ENCODE measurements around the gene CRYM.
A peak's percentile ranks its signal among the peaks of the same experiment; 100 is the strongest.
"Not testable (repeated sequence)": the region's sequence is repeated elsewhere in the genome, so short reads cannot be mapped to it uniquely, and the experiment has no call there.

CRYM gene

DNA sequence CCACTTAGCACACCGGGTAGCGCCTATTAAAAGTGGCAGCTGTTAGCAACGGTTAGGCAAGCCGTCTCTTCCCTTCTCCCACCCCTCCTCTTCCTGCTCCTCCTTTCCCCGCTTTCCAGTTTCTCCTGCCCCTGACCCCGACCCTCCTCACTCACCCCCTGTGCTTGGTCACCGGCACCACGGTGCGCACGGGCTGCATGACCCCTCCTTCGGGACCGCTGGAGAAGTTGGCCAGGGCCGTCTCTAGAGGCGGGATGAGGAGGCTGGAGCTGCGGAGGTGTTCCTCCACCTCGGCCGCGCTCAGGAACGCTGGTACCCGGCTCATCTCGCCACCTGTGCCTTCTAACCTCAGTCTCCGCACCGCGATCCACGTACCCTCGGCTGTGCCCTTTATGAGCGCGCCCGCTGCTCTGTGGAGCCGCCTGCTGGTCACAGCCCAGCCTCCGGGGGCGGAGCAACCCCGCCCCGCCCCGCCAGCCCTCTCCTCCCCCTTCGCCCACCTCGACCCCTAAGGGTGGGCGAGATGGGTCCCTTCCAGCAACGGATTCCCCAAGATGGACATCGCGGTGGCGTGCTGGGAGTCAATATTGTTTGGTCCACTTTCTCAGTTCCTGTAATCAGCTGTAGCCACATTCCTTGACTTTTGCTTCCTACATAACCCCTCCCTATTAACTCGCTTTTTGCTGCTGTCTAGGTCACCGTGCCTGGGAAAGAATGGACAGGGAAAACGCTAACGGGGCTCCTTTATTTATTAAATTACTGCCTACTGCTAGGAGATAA is at the start of gene CRYM:
Gene CRYM (minus strand): TSS at position 364 of the 780 bp plus-strand sequence. CDS start 39 bp downstream, at position 325.
- DNase-seq (ENCODE audit: low read depth), result no peak

DNA sequence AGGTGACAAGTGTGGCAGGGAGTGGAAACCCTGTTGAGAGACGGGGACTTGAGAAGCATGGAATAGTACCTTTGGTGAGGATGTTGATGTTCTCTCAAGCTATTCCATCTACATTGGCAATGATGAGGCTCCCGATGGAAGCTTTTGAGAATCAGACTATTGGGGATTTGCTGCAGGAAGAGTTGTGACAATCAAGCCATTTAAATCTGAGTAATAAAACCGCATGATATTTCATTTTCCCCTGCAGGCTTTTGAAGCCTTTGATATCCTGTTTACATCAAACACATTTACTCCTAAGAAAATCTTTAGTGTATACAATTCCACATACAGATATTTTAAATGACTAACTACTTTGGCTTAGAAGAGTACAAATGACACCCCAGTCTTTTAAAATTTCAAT is 49.0 kb upstream of the CRYM start:
- no peak for DNase-seq (ENCODE audit: low read depth)

DNA sequence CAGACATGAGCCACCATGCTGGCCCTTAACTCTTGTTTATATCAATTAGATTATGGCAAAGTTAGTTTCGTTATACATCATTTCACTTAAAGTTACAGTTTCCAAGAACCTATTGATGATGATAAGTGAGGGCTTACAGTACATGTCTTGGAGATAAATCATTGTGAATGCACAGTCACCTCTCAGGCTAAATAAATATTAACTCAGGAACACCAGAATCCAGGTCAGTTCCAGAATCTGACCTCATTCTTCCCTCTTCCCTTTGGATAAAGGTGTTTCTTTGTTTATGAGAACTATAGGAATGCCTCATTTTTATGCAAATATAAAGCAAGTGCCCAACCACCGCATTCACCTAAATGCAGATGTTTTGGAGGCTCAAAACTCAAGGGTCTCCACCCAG is 48.4 kb upstream of the CRYM start:
- no peak for DNase-seq (ENCODE audit: low read depth)

DNA sequence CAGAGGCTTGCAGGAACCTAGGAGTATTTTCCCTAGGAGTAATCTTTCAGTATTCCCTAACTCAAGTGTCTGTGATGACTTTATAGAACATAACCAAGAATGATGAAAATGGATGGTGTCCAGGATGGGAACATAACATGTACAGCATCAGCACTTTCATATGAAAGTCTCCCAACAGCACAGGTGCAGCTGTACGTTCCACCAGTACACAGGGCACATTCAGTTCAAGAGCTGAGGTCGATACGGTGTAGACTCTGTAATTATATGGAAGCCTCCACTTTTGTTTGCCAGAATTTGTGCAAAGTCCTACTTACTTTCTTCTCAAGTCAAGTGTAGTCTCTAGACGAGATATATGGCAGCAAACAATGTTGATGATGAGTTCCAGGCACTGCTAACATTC is 46.2 kb upstream of the CRYM start:
- DNase-seq (ENCODE audit: low read depth), result no peak

DNA sequence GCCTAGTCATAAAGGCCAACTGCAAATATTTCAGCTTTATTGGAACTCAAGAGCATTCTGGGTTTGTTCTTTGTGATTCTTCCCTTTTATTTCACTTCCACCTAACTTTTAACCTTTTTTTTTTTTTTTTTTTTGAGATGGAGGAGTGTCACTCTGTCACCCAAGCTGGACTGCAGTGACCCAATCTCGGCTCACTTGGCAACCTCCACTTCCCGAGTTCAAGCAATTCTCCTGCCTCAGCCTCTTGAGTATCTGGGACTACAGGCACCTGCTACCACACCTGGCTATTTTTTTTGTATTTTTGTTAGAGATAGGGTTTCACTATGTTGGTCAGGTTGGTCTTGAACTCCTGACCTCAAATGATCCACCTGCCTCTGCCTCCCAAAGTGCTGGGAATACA is 44.2 kb upstream of the CRYM start:
- not testable (repeated sequence) for DNase-seq (ENCODE audit: low read depth)

DNA sequence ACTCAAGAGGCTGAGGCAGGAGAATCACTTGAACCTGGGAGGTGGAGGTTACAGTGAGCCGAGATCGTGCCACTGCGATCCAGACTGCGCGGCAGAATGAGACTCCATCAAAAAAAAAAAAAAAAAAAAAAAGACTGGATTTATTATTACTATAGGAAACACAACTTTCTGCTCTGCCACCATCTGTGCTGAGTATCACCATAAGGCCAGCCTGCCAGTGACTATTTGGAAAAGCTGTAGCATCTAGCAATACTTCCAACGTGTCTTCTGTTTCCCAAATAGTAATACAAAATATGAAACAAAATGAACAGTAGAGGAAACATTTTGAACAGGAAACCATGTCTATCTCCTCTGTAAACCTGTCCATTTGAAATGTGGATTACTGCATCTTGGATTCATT is 43.6 kb upstream of the CRYM start:
- DNase-seq (ENCODE audit: low read depth), result no peak

DNA sequence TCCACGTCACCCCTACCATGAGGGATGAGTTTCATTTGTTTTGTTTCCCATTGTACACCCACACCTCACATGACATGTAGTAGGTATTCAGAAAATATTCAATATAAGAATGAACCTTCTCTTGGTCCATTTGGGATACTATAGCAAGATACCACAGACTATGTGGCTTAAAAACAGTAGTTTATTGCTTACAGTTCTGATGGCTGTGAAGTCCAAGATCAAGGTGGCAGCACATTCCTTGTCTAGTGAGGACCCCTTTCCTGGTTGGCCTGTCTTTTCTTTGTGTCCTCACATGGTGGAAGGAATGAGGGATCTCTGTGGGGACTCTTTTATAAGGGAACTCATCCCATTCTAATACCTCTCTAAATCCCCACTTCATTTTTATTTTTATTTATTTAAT is 36.2 kb upstream of the CRYM start:
- DNase-seq (ENCODE audit: low read depth), result no peak

DNA sequence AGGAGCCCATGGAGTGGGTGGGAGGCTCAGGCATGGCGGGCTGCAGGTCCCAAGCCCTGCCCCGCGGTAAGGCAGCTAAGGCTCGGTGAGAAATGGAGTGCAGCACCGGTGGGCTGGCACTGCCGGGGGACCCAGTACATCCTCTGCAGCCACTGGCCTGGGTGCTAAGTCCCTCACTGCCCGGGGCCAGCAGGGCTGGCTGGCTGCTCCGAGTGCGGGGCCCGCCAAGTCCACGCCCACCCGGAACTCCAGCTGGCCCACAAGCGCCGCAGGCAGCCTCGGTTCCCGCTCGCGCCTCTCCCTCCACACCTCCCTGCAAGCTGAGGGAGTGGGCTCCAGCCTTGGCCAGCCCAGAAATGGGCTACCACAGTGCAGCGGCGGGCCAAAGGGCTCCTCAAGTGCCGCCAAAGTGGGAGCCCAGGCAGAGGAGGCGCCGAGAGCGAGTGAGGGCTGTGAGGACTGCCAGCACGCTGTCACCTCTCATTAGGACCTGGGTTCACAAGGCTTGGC is 34.8 kb upstream of the CRYM start:
- not testable (repeated sequence) for DNase-seq (ENCODE audit: low read depth)

DNA sequence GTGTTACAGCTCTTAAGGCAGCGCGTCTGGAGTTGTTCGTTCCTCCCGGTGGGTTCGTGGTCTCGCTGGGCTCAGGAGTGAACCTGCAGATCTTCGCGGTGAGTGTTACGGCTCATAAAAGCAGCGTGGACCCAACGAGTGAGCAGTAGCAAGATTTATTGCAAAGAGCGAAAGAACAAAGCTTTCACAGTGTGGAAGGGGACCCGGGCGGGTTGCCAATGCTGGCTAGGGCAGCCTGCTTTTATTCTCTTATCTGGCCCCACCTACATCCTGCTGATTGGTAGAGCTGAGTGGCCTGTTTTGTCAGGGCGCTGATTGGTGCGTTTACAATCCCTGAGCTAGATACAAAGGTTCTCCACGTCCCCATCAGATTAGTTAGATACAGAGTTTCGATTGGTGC is 34.0 kb upstream of the CRYM start:
- DNase-seq (ENCODE audit: low read depth), result not testable (repeated sequence)

DNA sequence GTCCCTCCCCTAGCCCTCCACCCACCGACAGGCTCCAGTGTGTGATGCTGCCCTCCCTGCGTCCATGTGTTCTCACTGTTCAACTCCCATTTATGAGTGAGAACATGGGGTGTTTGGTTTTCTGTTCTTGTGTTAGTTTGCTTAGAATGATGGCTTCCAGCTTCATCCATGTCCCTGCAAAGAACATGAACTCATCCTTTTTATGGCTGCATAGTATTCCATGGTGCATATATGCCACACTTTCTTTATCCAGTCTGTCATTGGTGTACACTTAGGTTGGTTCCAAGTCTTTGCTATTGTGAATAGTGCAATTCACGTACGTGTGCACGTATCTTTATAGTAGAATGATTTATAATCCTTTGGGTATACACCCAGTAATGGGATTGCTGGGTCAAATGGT is 28.6 kb upstream of the CRYM start:
- DNase-seq (ENCODE audit: low read depth), result not testable (repeated sequence)

DNA sequence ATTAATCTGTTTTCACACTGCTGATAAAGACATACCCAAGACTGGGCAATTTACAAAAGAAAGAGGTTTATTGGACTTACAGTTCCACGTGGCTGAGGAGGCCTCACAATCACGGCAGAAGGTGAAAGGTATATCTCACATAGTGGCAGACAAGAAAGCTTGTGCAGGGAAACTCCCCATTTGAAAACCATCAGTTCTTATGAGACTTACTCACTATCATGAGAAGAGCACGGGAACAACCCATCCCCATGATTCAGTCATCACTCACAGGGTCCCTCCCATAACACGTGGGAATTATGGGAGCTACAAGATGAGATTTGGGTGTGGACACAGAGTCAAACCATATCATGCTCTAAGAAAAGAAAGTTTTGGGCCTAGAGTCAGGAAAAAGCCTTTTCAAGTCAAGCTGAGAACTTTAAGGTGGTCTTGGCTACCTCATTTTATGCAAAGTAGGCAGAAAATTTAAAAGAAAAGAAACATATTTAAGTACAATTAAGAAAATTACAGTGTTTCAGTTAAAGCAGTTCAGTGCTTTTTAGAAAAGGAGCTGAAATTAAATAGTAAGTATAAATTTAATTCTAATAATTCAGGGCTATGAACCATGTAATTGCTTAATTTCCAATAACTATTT is 24.9 kb upstream of the CRYM start:
- no peak for DNase-seq (ENCODE audit: low read depth)

DNA sequence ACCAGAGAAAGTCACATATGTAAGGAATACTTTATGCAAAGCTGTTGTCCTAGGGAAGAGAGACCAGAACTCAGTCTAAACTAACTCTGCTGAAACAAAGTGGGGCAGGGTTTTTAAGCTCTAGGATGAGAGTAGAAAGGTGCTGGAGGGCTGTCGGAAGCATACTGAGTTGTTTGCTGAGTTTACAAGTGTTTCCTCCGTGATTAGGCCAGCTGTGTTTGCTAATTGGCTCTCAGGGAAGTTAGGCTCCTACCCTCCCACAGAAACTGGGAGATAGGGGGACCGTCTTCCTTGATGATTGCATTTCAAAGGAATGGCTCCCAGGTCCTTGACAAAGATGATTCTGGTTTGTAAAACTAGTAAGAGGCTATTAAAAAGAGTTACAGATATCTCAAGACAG is 24.4 kb upstream of the CRYM start:
- DNase-seq (ENCODE audit: low read depth), result no peak

DNA sequence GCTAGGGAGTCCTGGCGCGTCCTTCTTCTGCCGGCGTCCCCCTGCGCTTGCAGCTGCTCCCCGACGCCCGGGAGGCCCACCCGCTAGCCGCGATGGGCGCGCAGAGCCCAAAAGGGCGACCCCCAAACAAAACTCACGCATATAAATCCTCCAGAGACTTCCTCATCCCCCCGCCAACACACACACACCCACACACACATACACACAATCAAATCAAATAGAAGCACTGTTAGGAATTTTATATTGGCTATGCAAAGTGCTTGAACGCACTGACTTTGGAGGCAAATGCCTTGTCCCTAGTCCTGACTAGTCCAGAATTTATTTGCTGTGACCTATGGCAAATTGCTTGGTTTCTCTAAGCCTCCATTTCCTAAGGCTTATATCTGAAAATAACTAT is 23.8 kb upstream of the CRYM start:
- no peak for DNase-seq (ENCODE audit: low read depth)

DNA sequence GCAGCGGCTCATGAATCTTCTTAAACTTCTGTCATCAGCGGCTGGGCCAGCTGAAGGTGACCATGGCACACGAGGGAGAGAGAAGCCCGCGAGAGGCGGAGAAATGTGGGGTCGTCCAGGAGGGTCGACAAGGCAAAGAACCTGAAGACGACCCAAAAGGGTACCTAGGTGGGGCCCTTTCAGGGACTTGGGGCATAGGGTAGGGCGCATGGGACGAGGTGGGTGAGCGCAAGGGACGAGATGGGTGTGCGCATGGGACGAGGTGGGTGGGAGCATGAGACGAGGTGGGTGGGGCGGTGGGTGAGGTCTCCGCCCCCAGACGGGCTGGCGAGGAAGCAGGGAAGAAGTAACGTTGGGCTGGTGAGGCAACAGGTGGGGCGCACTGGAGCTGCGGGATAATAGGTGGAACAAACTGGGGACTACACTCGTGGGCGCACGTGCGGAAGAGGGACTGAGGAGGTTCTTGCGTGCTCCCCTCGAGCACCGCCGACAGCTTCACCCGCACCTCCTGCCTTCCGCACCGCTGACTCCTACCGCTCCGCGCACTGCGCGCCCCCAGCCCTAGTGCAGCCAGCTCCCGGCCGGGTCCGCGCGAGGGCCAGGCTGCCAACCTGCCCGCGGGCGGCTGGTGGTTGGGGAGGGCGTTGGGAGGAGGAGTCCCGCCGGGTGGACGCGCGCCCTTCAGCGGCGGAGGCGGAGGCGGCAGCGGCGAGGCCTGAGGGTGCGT is 23.2 kb upstream of the CRYM start:
- DNase-seq (ENCODE audit: low read depth), result peak; percentile 68

DNA sequence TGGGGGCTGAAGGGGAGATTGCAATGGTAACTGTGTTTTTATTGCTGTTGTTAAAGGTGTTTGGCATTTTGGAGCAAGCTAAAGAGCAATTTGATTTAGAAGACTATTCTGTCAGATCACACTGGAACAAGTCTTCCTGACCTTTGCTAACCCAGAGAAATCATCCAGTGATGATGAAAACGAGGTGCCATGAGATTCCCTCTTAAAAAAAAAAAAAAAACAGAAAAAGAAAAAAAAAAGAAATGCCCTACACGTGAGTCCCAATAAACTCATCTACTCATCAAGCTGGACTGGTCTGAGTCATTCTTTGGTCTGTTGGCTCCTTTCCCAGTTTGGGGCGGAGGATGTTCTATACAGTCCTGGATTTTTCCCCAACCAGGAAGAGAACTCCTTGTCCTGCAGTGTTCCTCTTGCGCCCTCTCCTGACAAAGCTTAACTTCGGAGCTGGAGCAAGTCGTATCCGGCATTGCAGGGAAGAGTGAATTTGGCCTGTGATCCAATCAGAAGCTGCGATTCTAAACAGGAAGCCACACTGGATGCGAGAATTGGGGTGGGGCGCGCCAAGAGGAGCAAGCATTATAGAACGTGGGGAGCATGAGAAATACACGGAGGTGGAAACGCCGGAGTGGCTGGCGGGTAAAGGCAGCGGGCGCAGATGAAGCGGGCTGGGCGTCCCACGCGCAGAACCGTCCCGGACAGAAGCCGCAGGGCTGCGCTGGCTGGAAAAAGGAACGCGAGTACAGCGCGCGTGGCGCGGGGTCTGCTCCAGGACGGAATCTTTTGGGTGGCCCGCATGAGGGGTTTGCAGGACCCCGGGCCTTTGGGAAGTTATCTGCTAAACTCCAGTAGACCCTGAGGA is 22.4 kb upstream of the CRYM start:
- DNase-seq (ENCODE audit: low read depth), result peak; percentile 96

DNA sequence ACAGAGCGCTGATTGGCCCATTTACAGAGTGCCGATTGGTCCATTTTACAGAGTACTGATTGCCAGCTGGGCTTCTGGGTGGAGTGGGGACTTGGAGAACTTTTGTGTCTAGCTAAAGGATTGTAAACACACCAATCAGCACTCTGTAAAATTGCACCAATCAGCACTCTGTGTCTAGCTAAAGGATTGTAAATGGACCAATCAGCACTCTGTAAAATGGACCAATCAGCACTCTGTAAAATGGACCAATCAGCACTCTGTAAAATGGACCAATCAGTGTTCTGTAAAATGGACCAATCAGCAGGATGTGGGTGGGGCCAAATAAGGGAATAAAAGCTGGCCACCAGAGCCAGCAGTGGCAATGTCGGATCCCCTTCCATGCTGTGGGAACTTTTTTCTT is 11.7 kb upstream of the CRYM start:
- DNase-seq (ENCODE audit: low read depth), result not testable (repeated sequence)

DNA sequence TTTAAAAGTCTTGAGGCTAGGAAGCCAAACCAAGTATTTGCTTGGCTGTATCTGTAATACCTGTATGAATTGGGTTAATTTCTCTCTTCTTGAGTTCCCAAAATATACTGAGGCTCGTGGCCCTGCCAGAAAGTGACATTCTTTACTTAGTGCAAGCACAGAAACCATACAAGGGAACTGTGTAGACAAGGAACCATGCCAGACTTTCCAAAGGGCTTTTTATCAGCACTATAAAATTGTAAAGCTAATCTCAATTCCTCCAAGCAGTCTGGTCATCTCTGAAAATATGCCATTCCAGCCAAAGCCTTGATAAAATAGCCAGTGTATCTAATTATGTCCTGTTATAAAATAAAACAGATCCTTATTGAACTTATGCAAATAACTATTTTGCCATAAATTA is 7.2 kb upstream of the CRYM start:
- DNase-seq (ENCODE audit: low read depth), result no peak

DNA sequence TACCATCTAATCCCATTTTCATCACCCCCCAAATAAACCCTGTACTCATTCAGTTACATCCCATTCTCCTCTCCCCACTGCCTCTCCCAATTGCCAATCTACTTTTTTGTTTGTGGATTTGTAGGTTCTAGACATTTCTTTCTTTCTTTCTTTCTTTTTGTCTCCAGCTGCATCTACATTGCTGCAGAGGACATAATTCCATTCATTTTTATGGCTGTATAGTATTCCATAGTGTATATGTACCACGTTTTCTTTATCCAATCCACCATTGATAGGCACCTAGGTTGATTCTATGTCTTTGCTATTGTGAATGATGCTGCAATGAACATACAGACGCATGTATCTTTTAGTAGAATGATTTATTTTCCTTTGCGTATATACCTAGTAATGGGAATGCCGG is 6.3 kb upstream of the CRYM start:
- no peak for DNase-seq (ENCODE audit: low read depth)

DNA sequence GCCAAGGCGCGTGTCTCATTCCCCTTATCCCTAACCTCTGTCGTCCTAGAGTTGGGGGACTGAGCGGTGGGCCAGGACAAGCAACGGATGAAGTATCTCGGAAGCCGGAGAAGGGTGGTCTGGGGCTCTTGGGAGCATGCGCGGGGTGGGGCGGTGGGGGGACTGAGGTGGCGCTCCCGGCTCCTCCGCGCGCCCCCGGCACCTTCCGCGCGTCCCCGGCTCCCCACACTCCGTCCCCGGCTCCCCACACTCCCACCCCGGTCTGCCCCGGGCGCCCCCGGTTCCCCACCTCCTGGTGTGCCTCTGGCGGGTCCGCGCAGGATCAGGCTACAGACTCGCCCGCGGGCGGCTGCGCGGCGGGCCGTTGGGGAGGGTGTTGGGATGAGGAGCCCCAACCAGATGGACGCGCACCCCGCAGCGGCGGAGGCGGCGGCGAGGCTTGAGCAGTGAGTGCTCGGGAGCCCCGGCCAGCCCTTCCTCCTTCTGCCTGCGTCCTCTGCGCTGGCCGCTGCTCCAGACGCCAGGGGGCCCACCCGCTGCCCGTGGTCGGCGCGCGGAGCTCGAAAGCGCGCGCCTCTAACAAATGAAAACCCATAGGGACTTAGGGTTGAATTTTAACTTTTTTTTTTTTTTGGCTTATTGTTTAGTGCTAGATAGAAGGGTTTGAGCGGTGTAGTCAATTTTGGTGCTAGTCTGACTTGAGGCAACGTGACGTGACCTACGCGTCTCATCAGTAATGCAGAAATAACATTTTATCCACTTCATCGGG is 5.6 kb upstream of the CRYM start:
- DNase-seq (ENCODE audit: low read depth), result no peak

DNA sequence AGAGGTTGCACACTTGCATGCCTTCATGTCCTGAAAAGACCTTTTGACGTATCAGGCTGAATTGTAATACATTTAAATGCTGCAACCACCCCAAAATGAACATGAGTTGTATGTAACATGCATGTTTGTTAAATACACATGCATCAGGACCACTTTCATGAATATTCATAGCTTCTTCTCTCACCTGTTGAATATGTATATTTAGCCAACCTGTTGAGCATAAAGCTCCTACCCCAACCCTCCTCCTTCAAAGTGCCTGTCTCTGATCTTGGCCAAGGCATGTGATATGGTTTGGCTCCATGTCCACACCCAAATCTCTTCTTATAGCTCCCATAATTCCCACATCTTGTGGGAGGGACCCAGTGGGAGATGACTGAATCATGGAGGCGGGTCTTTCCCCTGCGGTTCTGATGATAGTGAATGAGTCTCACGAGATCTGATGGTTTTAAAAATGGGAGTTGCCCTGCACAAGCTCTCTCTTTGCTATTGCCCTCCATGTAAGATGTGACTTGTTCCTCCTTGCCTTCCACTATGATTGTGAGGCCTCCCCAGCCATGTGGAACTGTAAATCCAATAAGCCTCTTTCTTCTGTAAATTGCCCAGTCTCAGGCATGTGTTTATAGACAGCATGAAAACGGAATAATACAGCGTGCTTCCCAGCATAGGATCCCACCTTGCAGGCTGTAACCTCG is 3.8 kb upstream of the CRYM start:
- no peak for DNase-seq (ENCODE audit: low read depth)

DNA sequence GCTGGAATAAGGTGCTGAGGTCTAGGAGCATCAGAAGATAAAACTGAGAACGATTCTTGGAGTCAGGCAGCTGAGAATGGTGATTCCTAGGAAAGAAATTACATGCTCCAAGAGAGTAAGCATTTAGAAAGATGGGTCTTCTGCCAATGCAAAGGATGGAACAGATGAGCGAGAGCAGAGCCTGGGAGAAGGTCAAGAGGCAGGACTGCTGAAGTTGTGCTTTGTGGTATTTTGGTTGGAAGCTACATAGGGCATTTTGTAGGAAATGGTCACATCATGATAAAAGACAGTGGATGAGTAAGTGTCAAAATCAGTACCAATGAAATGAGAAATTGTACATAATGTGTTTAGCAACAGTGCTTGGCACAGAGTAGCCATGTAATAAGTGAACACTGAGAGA is 1.4 kb upstream of the CRYM start:
- DNase-seq (ENCODE audit: low read depth), result no peak

All from CMK (cell line).